Lower leg skin (tissue), 4 donors: ENCODE results near the gene ZSCAN10. TPM values are rescaled to one million over a fixed set of nuclear protein-coding genes. Genes with fewer than 3 reads are reported as not detected.

Source experiments
- DNase-seq, 2 donors: peaks; one replicate each; pipeline ENCODE4 v3.0.0-alpha.2; 2019; ENCODE audit warnings: low spot score in 2 of 2
- H3K4me3 ChIP-seq: fragments of 200-600 bp; sonication (generic); 2 replicates; pipeline ENCODE4 v1.5.1; 2017; ENCODE audit warnings: mild to moderate bottlenecking, low read depth; ENCODE audit not compliant: poor library complexity, severe bottlenecking
- CTCF ChIP-seq, 3 donors: fragments of 450-650 bp; IDR thresholded peaks; one replicate each; pipeline ENCODE4 v1.5.1; 2016; ENCODE audit warnings: antibody characterized with exemption in 3 of 3, mild to moderate bottlenecking in 3 of 3, moderate library complexity in 2 of 3
- POLR2A ChIP-seq, 2 donors: fragments of 450-650 bp; IDR thresholded peaks; one replicate each; pipeline ENCODE4 v1.6.1; 2016 to 2017; ENCODE audit warnings: antibody characterized with exemption in 2 of 2, mild to moderate bottlenecking in 1 of 2, moderate library complexity in 1 of 2
- WGBS, 2 donors: methylation state at CpG; one replicate each; pipeline ENCODE4 v1.1.5; 2018; 5-methylcytosine and 5-hydroxymethylcytosine counted together
- intact Hi-C: fragments of 100-400 bp; cut with DNase I; formaldehyde crosslinking; loops from one replicate; pipeline ENCODE4 v1.15.0; 2023; ENCODE audit warnings: low total_unique reads
- total RNA-seq, 4 donors: library from RNA; depleted of rRNA; stranded (reverse); fragments of >200 nt; gene quantifications; one replicate each; pipeline ENCODE4 v1.1.0, GENCODE V29; 2016

Gene ZSCAN10
- total RNA-seq, 4 donors from 2014 or later = not detected

- H3K4me3 ChIP-seq = no peak overlapping the region
- intact Hi-C loops = no loop called here
- 49 to 77% methylated on average over 4 of the region's 4 CpGs for WGBS, 2 donors
- TF ChIP-seq CTCF (IDR thresholded peaks at IDR 0.05) = no peak
- TF ChIP-seq POLR2A (IDR thresholded peaks at IDR 0.05) = no peak
- no peak for DNase-seq
Observed at GRCh38 chr16:3068487-3068886, 30.6 kb downstream of the ZSCAN10 start.

GRCh38 chr16:3066440-3066748 lies 32.7 kb downstream of the ZSCAN10 start:
- intact Hi-C loops = no loop called here
- DNase-seq = no peak
- TF ChIP-seq CTCF (IDR thresholded peaks at IDR 0.05) (no peak), POLR2A (IDR thresholded peaks at IDR 0.05) (no peak)
- no peak overlapping the region for H3K4me3 ChIP-seq
- 86 to 94% methylated on average over 7 of the region's 7 CpGs for WGBS, 2 donors

- DNase-seq = no peak
- 49 to 62% methylated on average over 21 to 26 of the region's 26 CpGs for WGBS, 2 donors
- intact Hi-C loops = no loop called here
- no peak for TF ChIP-seq POLR2A (IDR thresholded peaks at IDR 0.05)
- no peak for TF ChIP-seq CTCF (IDR thresholded peaks at IDR 0.05)
- H3K4me3 ChIP-seq = no peak overlapping the region
Observed at GRCh38 chr16:3065742-3066439, 33.2 kb downstream of the ZSCAN10 start.

- H3K4me3 ChIP-seq = no peak within 1 kb of the TSS
- no peak for TF ChIP-seq CTCF (IDR thresholded peaks at IDR 0.05)
- no peak for TF ChIP-seq POLR2A (IDR thresholded peaks at IDR 0.05)
- WGBS, 2 donors = 36 to 45% methylated on average over 13 of the region's 13 CpGs
- intact Hi-C loops = no loop called here
- DNase-seq = no peak
Observed at GRCh38 chr16:3065069-3065741, 33.9 kb downstream of the ZSCAN10 start, which contains the start of gene IL32. TSS of gene IL32 (plus strand) at chr16:3065640. CDS start at chr16:3065812, 172 bp downstream.

GRCh38 chr16:3063625-3064386 lies 35.3 kb downstream of the ZSCAN10 start:
- intact Hi-C loops = no loop called here
- 96 to 97% methylated on average over 8 of the region's 8 CpGs for WGBS, 2 donors
- no peak for DNase-seq
- TF ChIP-seq CTCF (IDR thresholded peaks at IDR 0.05) (no peak), POLR2A (IDR thresholded peaks at IDR 0.05) (no peak)
- no peak overlapping the region for H3K4me3 ChIP-seq
